MM.1S (cell line): ENCODE measurements around the gene EVPL.

ENCODE experiments used
- DNase-seq: peaks from one replicate; pipeline ENCODE4 v3.0.0-alpha.2; 2015
- H2AFZ ChIP-seq: fragments of 300-600 bp; sonication (generic); 2 replicates; pipeline ENCODE4 v1.6.0; 2016; ENCODE audit warnings: antibody characterized with exemption, low read length
- H3F3A ChIP-seq: fragments of 300-600 bp; sonication (generic); 2 replicates; pipeline ENCODE4 v1.6.1; 2016; ENCODE audit warnings: mild to moderate bottlenecking, antibody characterized with exemption, low read length, moderate library complexity, mixed read lengths; ENCODE audit not compliant: insufficient read depth
- H3K27ac ChIP-seq: fragments of 300-600 bp; sonication (generic); 2 replicates; pipeline ENCODE4 v1.5.1; 2016; ENCODE audit warnings: mild to moderate bottlenecking, low read length
- H3K27me3 ChIP-seq: fragments of 300-600 bp; sonication (generic); replicated peaks from 2 replicates; pipeline ENCODE4 v1.6.0; 2016; ENCODE audit warnings: low read length; ENCODE audit not compliant: insufficient read depth
- H3K36me3 ChIP-seq: fragments of 300-600 bp; sonication (generic); replicated peaks from 2 replicates; pipeline ENCODE4 v1.6.1; 2016; ENCODE audit warnings: mild to moderate bottlenecking, low read length, mixed read lengths; ENCODE audit not compliant: insufficient read depth
- H3K4me1 ChIP-seq: fragments of 300-600 bp; sonication (generic); 2 replicates; pipeline ENCODE4 v1.6.1; 2016; ENCODE audit warnings: low read length, mixed read lengths
- H3K4me2 ChIP-seq: fragments of 300-600 bp; sonication (generic); 2 replicates; pipeline ENCODE4 v1.6.0; 2016; ENCODE audit warnings: low read depth, low read length
- H3K4me3 ChIP-seq: fragments of 300-600 bp; sonication (generic); 2 replicates; pipeline ENCODE4 v1.5.1; 2016; ENCODE audit warnings: low read length, mixed read lengths
- H3K79me2 ChIP-seq: fragments of 300-600 bp; sonication (generic); 2 replicates; pipeline ENCODE4 v1.6.1; 2016; ENCODE audit warnings: mixed run types, low read length, mixed read lengths
- H3K9ac ChIP-seq: fragments of 300-600 bp; sonication (generic); 2 replicates; pipeline ENCODE4 v1.6.1; 2016; ENCODE audit warnings: low read length, mixed read lengths
- H3K9me2 ChIP-seq: fragments of 300-600 bp; sonication (generic); replicated peaks from 2 replicates; pipeline ENCODE4 v1.6.1; 2016; ENCODE audit warnings: mild to moderate bottlenecking, low read length, mixed read lengths; ENCODE audit not compliant: insufficient read depth
- H3K9me3 ChIP-seq: fragments of 300-600 bp; sonication (generic); replicated peaks from 2 replicates; pipeline ENCODE4 v1.6.1; 2016; ENCODE audit warnings: mild to moderate bottlenecking, low read length, mixed read lengths; ENCODE audit not compliant: insufficient read depth
- H4K20me1 ChIP-seq: fragments of 300-600 bp; sonication (generic); 2 replicates; pipeline ENCODE4 v1.6.1; 2016; ENCODE audit warnings: mild to moderate bottlenecking, low read length, moderate library complexity, mixed read lengths; ENCODE audit not compliant: insufficient read depth
- CTCF ChIP-seq: fragments of 300-600 bp; sonication (generic); IDR thresholded peaks from 2 replicates; pipeline ENCODE4 v1.5.1; 2016; ENCODE audit warnings: antibody characterized with exemption, low read length, mixed read lengths
- EZH2 ChIP-seq: fragments of 300-600 bp; sonication (generic); optimal IDR thresholded peaks from 2 replicates; pipeline ENCODE3; 2017; ENCODE audit warnings: low read depth, mild to moderate bottlenecking, antibody characterized with exemption, low read length, mixed read lengths
- EZH2phosphoT487 ChIP-seq: fragments of 300-600 bp; sonication (generic); IDR thresholded peaks from 2 replicates; pipeline ENCODE4 v1.6.1; 2018; ENCODE audit warnings: antibody characterized with exemption, low read length

EVPL gene

GRCh38 chr17:75998327-75998795, 28.7 kb downstream of the EVPL start:
- H3K9me3 ChIP-seq, result no peaks in the 10 kb centered on the region
- H3K27me3 ChIP-seq, result no peaks in the 10 kb centered on the region
- H2AFZ ChIP-seq, result no peak overlapping the region
- no peak overlapping the region for H3K9ac ChIP-seq
- no peak overlapping the region for H3K4me2 ChIP-seq
- H3K9me2 ChIP-seq, result no peaks in the 10 kb centered on the region
- H4K20me1 ChIP-seq, result no peaks in the 10 kb centered on the region
- no peak for TF ChIP-seq EZH2phosphoT487
- TF ChIP-seq EZH2, result no peak
- no peak for TF ChIP-seq CTCF
- no peaks in the 10 kb centered on the region for H3K4me1 ChIP-seq
- no peak overlapping the region for H3K27ac ChIP-seq
- no peaks in the 10 kb centered on the region for H3K36me3 ChIP-seq
- no peaks in the 10 kb centered on the region for H3K79me2 ChIP-seq
- H3K4me3 ChIP-seq, result no peak overlapping the region
- DNase-seq, result no peak
- H3F3A ChIP-seq, result no peaks in the 10 kb centered on the region

- Histone ChIP-seq H2AFZ (no peak overlapping the region), H3K36me3 (no peaks in the 10 kb centered on the region), H3K79me2 (no peaks in the 10 kb centered on the region), H3K4me3 (no peak overlapping the region), H3K9ac (no peak overlapping the region), H4K20me1 (no peaks in the 10 kb centered on the region), H3K9me3 (no peaks in the 10 kb centered on the region), H3K4me1 (no peaks in the 10 kb centered on the region), H3K27ac (no peak overlapping the region), H3K4me2 (no peak overlapping the region), H3K9me2 (no peaks in the 10 kb centered on the region), H3F3A (no peaks in the 10 kb centered on the region), H3K27me3 (no peaks in the 10 kb centered on the region)
- TF ChIP-seq EZH2 (no peak), EZH2phosphoT487 (no peak), CTCF (no peak)
- no peak for DNase-seq
Measured at GRCh38 chr17:75996665-75997590, 30.2 kb downstream of the EVPL start.

- Histone ChIP-seq H3K27ac (no peak overlapping the region), H3F3A (no peaks in the 10 kb centered on the region), H2AFZ (no peak overlapping the region), H3K4me1 (no peaks in the 10 kb centered on the region), H4K20me1 (no peaks in the 10 kb centered on the region), H3K27me3 (no peaks in the 10 kb centered on the region), H3K9me2 (no peaks in the 10 kb centered on the region), H3K79me2 (no peaks in the 10 kb centered on the region), H3K4me2 (no peak overlapping the region), H3K4me3 (no peak overlapping the region), H3K9ac (no peak overlapping the region), H3K36me3 (no peaks in the 10 kb centered on the region), H3K9me3 (no peaks in the 10 kb centered on the region)
- DNase-seq, result no peak
- TF ChIP-seq CTCF (no peak), EZH2phosphoT487 (no peak), EZH2 (no peak)
Measured at GRCh38 chr17:75995385-75995925, 31.7 kb downstream of the EVPL start.
